CD4-positive, alpha-beta memory T cell (primary cell): ENCODE data around the gene GALK1. TPM values are rescaled to one million over a fixed set of nuclear protein-coding genes. Genes with fewer than 3 reads are reported as not detected.
A peak's percentile ranks its signal among the peaks of the same experiment; 100 is the strongest.

Source experiments
- CTCF ChIA-PET: fragments of 350-600 bp; sonication (Branson Sonifier 250); formaldehyde crosslinking; loops from one replicate; lab custom pipeline; 2021; ENCODE audit warnings: inconsistent platforms; ENCODE audit not compliant: partially characterized antibody; lab: Charles Lee
- POLR2A ChIA-PET: fragments of 350-600 bp; sonication (Branson Sonifier 250); formaldehyde crosslinking; loops from one replicate; lab custom pipeline; 2021; ENCODE audit not compliant: partially characterized antibody; lab: Charles Lee
- DNase-seq, 5 donors: peaks; one replicate each; pipeline versions ENCODE4 v3.0.0 to v3.0.0-alpha.2; 2020 to 2022; ENCODE audit warnings: mixed read lengths in 1 of 5
- H3K27ac ChIP-seq: one replicate; pipeline ENCODE4 v1.7.0; 2013; ENCODE audit warnings: low read depth, low read length
- H3K27me3 ChIP-seq: 2 replicates; pipeline ENCODE4 v1.7.0; 2013; ENCODE audit warnings: mild to moderate bottlenecking, low read length, moderate library complexity; ENCODE audit not compliant: insufficient read depth
- H3K36me3 ChIP-seq: 2 replicates; pipeline ENCODE4 v1.7.0; 2013; ENCODE audit warnings: mild to moderate bottlenecking, low read length, moderate library complexity; ENCODE audit not compliant: insufficient read depth
- H3K4me1 ChIP-seq: 2 replicates; pipeline ENCODE4 v1.7.0; 2013; ENCODE audit warnings: mild to moderate bottlenecking, low read length, moderate library complexity; ENCODE audit not compliant: insufficient read depth
- H3K4me3 ChIP-seq, 2 donors: one replicate each; pipeline ENCODE4 v1.7.0; 2013; ENCODE audit warnings: low read length in 2 of 2, mild to moderate bottlenecking in 1 of 2
- H3K9me3 ChIP-seq, 2 donors: one replicate each; pipeline ENCODE4 v1.7.0; 2013; ENCODE audit warnings: low read length in 2 of 2, control low read depth in 1 of 2; ENCODE audit not compliant: control insufficient read depth in 1 of 2
- H3K27ac Mint-ChIP-seq, 7 donors: one replicate each; pipeline ENCODE4 v1.8.0; 2020 to 2021; ENCODE audit warnings: mixed read lengths in 7 of 7, mild to moderate bottlenecking in 6 of 7, inconsistent platforms in 3 of 7, moderate library complexity in 3 of 7
- H3K27me3 Mint-ChIP-seq, 2 donors: one replicate each; pipeline ENCODE4 v1.8.0; 2020 to 2021; ENCODE audit warnings: mixed read lengths in 2 of 2
- H3K36me3 Mint-ChIP-seq, 2 donors: one replicate each; pipeline ENCODE4 v1.8.0; 2020 to 2021; ENCODE audit warnings: mixed read lengths in 2 of 2, inconsistent platforms in 1 of 2, mild to moderate bottlenecking in 1 of 2
- H3K4me1 Mint-ChIP-seq, 4 donors: one replicate each; pipeline ENCODE4 v1.8.0; 2020 to 2021; ENCODE audit warnings: mixed read lengths in 4 of 4, mild to moderate bottlenecking in 1 of 4
- H3K4me3 Mint-ChIP-seq, 8 donors: one replicate each; pipeline ENCODE4 v1.8.0; 2020 to 2021; ENCODE audit warnings: mixed read lengths in 8 of 8, mild to moderate bottlenecking in 7 of 8, moderate library complexity in 6 of 8, inconsistent platforms in 3 of 8
- H3K9me3 Mint-ChIP-seq, 8 donors: one replicate each; pipeline ENCODE4 v1.8.0; 2020 to 2021; ENCODE audit warnings: mixed read lengths in 8 of 8, mild to moderate bottlenecking in 5 of 8, inconsistent platforms in 3 of 8, moderate library complexity in 1 of 8
- intact Hi-C: fragments of 100-400 bp; cut with micrococcal nuclease; formaldehyde crosslinking; loops from one replicate; pipeline ENCODE4 v1.15.1; 2023
- polyA plus RNA-seq, 2 donors: library from polyadenylated mRNA; unstranded; fragments of 300-500 nt; fragmentation: Illumina TruSeq; gene quantifications; one replicate each; pipeline ENCODE4 v1.2.3, GENCODE V29; 2021
- total RNA-seq, 2 experiments: library from RNA; stranded (reverse); gene quantifications; one replicate each; pipeline ENCODE4 v1.2.3, GENCODE V29; 2021

Gene GALK1
- total and polyA plus RNA-seq, 4 experiments from 2014 or later: 17.5 to 25.9 (median 21.9) TPM

GRCh38 chr17:75750661-75751423 lies 14.2 kb downstream of the GALK1 start:
- H3K4me3 Mint-ChIP-seq: no peak overlapping the region
- Histone ChIP-seq H3K4me1 (peaks cover 22% of the 10 kb centered on the region), H3K36me3 (no peaks in the 10 kb centered on the region), H3K27me3 (no peaks in the 10 kb centered on the region), H3K4me3 (no peak overlapping the region), H3K9me3 (no peaks in the 10 kb centered on the region), H3K27ac (no peak overlapping the region)
- POLR2A ChIA-PET: interaction anchor here (0.8 to 1.8 kb wide), 4 partner anchors 14 to 93 kb away, joined by 3 to 5 read pairs (median 4); partner anchors contain the start of gene GALK1
- DNase-seq: no peak
- CTCF ChIA-PET: interaction anchor here (1.0 to 12.5 kb wide), 13 partner anchors 12 to 151 kb away, joined by 3 to 326 read pairs (median 6); partner anchors contain the start of genes GALK1, RECQL5, SAP30BP and SMIM5
- H3K27me3 Mint-ChIP-seq: peaks cover 0 to 3% of the 10 kb centered on the region in 2 donors
- intact Hi-C loops: loop anchor here (1.0 to 5.0 kb wide), 3 partner anchors 118 to 325 kb away; partner anchors contain the start of gene SMIM5
- H3K4me1 Mint-ChIP-seq: peaks cover 11 to 33% (median 21%) of the 10 kb centered on the region in 4 donors
- H3K36me3 Mint-ChIP-seq: no peaks in the 10 kb centered on the region
- H3K27ac Mint-ChIP-seq: no peak overlapping the region
- H3K9me3 Mint-ChIP-seq: no peaks in the 10 kb centered on the region

GRCh38 chr17:75749545-75750389 lies 15.2 kb downstream of the GALK1 start:
- peak; percentile 77 to 83 (median 78) for DNase-seq
- peak overlapping the region in 4 of 8 donors; percentile 31 to 49 (median 34) for H3K4me3 Mint-ChIP-seq
- CTCF ChIA-PET: interaction anchor here (0.5 to 12.5 kb wide), 35 partner anchors 12 to 445 kb away, joined by 3 to 326 read pairs (median 4); partner anchors contain the start of genes GALK1, RECQL5, SAP30BP and SMIM5

GRCh38 chr17:75748706-75749105 lies 16.3 kb downstream of the GALK1 start:
- no peak overlapping the region for H3K27ac Mint-ChIP-seq
- H3K4me1 Mint-ChIP-seq: peaks cover 9 to 22% (median 15%) of the 10 kb centered on the region in 4 donors
- H3K4me3 Mint-ChIP-seq: no peak overlapping the region
- Histone ChIP-seq H3K36me3 (no peaks in the 10 kb centered on the region), H3K27me3 (no peaks in the 10 kb centered on the region), H3K4me1 (peaks cover 15% of the 10 kb centered on the region), H3K9me3 (no peaks in the 10 kb centered on the region), H3K4me3 (no peak overlapping the region), H3K27ac (no peak overlapping the region)
- H3K27me3 Mint-ChIP-seq: peaks cover 0 to 3% of the 10 kb centered on the region in 2 donors
- intact Hi-C loops: loop anchor here (1.0 kb wide), 1 partner anchor 73 kb away; no protein-coding TSS in a partner anchor
- CTCF ChIA-PET: interaction anchor here (0.7 to 12.5 kb wide), 43 partner anchors 11 to 444 kb away, joined by 3 to 326 read pairs (median 4); partner anchors contain the start of genes GALK1, RECQL5, SAP30BP and SMIM5
- H3K36me3 Mint-ChIP-seq: no peaks in the 10 kb centered on the region
- no peaks in the 10 kb centered on the region for H3K9me3 Mint-ChIP-seq
- POLR2A ChIA-PET: interaction anchor here (1.3 to 1.9 kb wide), 6 partner anchors 73 to 119 kb away, joined by 3 to 6 read pairs (median 4); partner anchors contain the start of gene RECQL5
- DNase-seq: no peak

More at GRCh38 chr17:75749545-75750389, 15.2 kb downstream of the GALK1 start:
- H3K9me3 ChIP-seq: no peaks in the 10 kb centered on the region
- no peaks in the 10 kb centered on the region for H3K27me3 ChIP-seq
- Mint-ChIP-seq H3K9me3 (no peaks in the 10 kb centered on the region), H3K27me3 (peaks cover 0 to 3% of the 10 kb centered on the region in 2 donors), H3K4me1 (peaks cover 10 to 30% (median 18%) of the 10 kb centered on the region in 4 donors), H3K27ac (peak overlapping the region in 3 of 7 donors; percentile 45 to 77 (median 65)), H3K36me3 (no peaks in the 10 kb centered on the region)
- H3K4me3 ChIP-seq: no peak overlapping the region
- intact Hi-C loops: loop anchor here (1.0 to 5.0 kb wide), 3 partner anchors 116 to 323 kb away; partner anchors contain the start of gene SMIM5
- POLR2A ChIA-PET: interaction anchor here (0.8 to 1.9 kb wide), 9 partner anchors 15 to 120 kb away, joined by 3 to 6 read pairs (median 4); partner anchors contain the start of gene GALK1
- H3K36me3 ChIP-seq: no peaks in the 10 kb centered on the region
- H3K4me1 ChIP-seq: peaks cover 22% of the 10 kb centered on the region
- H3K27ac ChIP-seq: no peak overlapping the region

GRCh38 chr17:75743625-75744206 lies 21.3 kb downstream of the GALK1 start:
- H3K4me1 ChIP-seq: no peaks in the 10 kb centered on the region
- peaks cover 3 to 6% (median 5%) of the 10 kb centered on the region in 4 donors for H3K4me1 Mint-ChIP-seq
- H3K27me3 Mint-ChIP-seq: peaks cover 0 to 3% of the 10 kb centered on the region in 2 donors
- no peak for DNase-seq
- H3K36me3 ChIP-seq: no peaks in the 10 kb centered on the region
- no peak overlapping the region for H3K4me3 Mint-ChIP-seq
- H3K9me3 ChIP-seq: no peaks in the 10 kb centered on the region
- H3K9me3 Mint-ChIP-seq: no peaks in the 10 kb centered on the region
- no peak overlapping the region for H3K27ac Mint-ChIP-seq
- no peak overlapping the region for H3K27ac ChIP-seq
- intact Hi-C loops: no loop called here
- no peak overlapping the region for H3K4me3 ChIP-seq
- ChIA-PET POLR2A (no interaction called here), CTCF (interaction anchor here (12.1 kb wide), 1 partner anchor 70 kb away, joined by 162 read pairs; no protein-coding TSS in a partner anchor)
- no peaks in the 10 kb centered on the region for H3K27me3 ChIP-seq
- no peaks in the 10 kb centered on the region for H3K36me3 Mint-ChIP-seq

GRCh38 chr17:75742337-75742736 lies 22.7 kb downstream of the GALK1 start:
- POLR2A ChIA-PET: no interaction called here
- no peaks in the 10 kb centered on the region for H3K36me3 ChIP-seq
- Mint-ChIP-seq H3K4me3 (no peak overlapping the region), H3K27ac (no peak overlapping the region), H3K4me1 (no peaks in the 10 kb centered on the region), H3K9me3 (no peaks in the 10 kb centered on the region), H3K36me3 (no peaks in the 10 kb centered on the region), H3K27me3 (no peaks in the 10 kb centered on the region)
- no peak for DNase-seq
- H3K27me3 ChIP-seq: no peaks in the 10 kb centered on the region
- intact Hi-C loops: no loop called here
- no peaks in the 10 kb centered on the region for H3K9me3 ChIP-seq
- no peak overlapping the region for H3K27ac ChIP-seq
- no peak overlapping the region for H3K4me3 ChIP-seq
- CTCF ChIA-PET: interaction anchor here (2.1 to 12.1 kb wide), 2 partner anchors 69 to 109 kb away, joined by 7 to 162 read pairs; partner anchors contain the start of gene SMIM5
- H3K4me1 ChIP-seq: no peaks in the 10 kb centered on the region

GRCh38 chr17:75740631-75741077 lies 24.3 kb downstream of the GALK1 start:
- Mint-ChIP-seq H3K9me3 (no peaks in the 10 kb centered on the region), H3K4me1 (no peaks in the 10 kb centered on the region), H3K36me3 (no peaks in the 10 kb centered on the region), H3K27ac (no peak overlapping the region), H3K27me3 (no peaks in the 10 kb centered on the region), H3K4me3 (no peak overlapping the region)
- Histone ChIP-seq H3K36me3 (no peaks in the 10 kb centered on the region), H3K9me3 (no peaks in the 10 kb centered on the region), H3K27ac (no peak overlapping the region), H3K4me3 (no peak overlapping the region), H3K4me1 (no peaks in the 10 kb centered on the region), H3K27me3 (no peaks in the 10 kb centered on the region)
- intact Hi-C loops: no loop called here
- ChIA-PET POLR2A (no interaction called here), CTCF (interaction anchor here (2.1 kb wide), 1 partner anchor 107 kb away, joined by 7 read pairs; the partner anchor contains the start of gene SMIM5)
- no peak for DNase-seq
